Measurements from ENCODE around the gene THY1.

The THY1 gene

GRCh38 chr11:119418759-119419158, 4.2 kb downstream of the THY1 start:
- H3K4me1 ChIP-seq (ENCODE audit: control insufficient read depth, insufficient read depth, low read length, poor library complexity, severe bottlenecking): peaks cover 19% of the 10 kb centered on the region
- no peaks in the 10 kb centered on the region for H3K9me3 ChIP-seq (ENCODE audit: control insufficient read depth, low read length)
- no peak overlapping the region for H3K27ac ChIP-seq (ENCODE audit: low read depth, low read length, severe bottlenecking)
- H3K36me3 ChIP-seq (ENCODE audit: control insufficient read depth, insufficient read depth, low read length): peaks cover 30% of the 10 kb centered on the region
- 98 to 100% methylated on average over 3 to 4 of the region's 4 CpGs for WGBS, 2 experiments (ENCODE audit: insufficient coverage in 2 of 2)
- H3K4me3 ChIP-seq (ENCODE audit: extremely low read depth, insufficient read depth, low read length, poor library complexity, severe bottlenecking): no peak overlapping the region

- Histone ChIP-seq H3K4me1 (ENCODE audit: control insufficient read depth, insufficient read depth, low read length, poor library complexity, severe bottlenecking) (peaks cover 19% of the 10 kb centered on the region), H3K4me3 (ENCODE audit: extremely low read depth, insufficient read depth, low read length, poor library complexity, severe bottlenecking) (no peak overlapping the region), H3K27ac (ENCODE audit: low read depth, low read length, severe bottlenecking) (peak overlapping the region; percentile 13), H3K36me3 (ENCODE audit: control insufficient read depth, insufficient read depth, low read length) (peaks cover 30% of the 10 kb centered on the region), H3K9me3 (ENCODE audit: control insufficient read depth, low read length) (no peaks in the 10 kb centered on the region)
- WGBS, 2 experiments (ENCODE audit: insufficient coverage in 2 of 2): 95% methylated on average over 19 of the region's 19 CpGs
Measured at GRCh38 chr11:119417726-119418540, 5.0 kb downstream of the THY1 start.

GRCh38 chr11:119416606-119417580, 6.1 kb downstream of the THY1 start:
- 79 to 85% methylated on average over 11 to 12 of the region's 16 CpGs for WGBS, 2 experiments (ENCODE audit: insufficient coverage in 2 of 2)
- Histone ChIP-seq H3K4me1 (ENCODE audit: control insufficient read depth, insufficient read depth, low read length, poor library complexity, severe bottlenecking) (peaks cover 18% of the 10 kb centered on the region), H3K9me3 (ENCODE audit: control insufficient read depth, low read length) (no peaks in the 10 kb centered on the region), H3K36me3 (ENCODE audit: control insufficient read depth, insufficient read depth, low read length) (peaks cover 30% of the 10 kb centered on the region), H3K4me3 (ENCODE audit: extremely low read depth, insufficient read depth, low read length, poor library complexity, severe bottlenecking) (no peak overlapping the region), H3K27ac (ENCODE audit: low read depth, low read length, severe bottlenecking) (peak overlapping the region; percentile 13)

GRCh38 chr11:119415966-119416365, 7.0 kb downstream of the THY1 start:
- H3K9me3 ChIP-seq (ENCODE audit: control insufficient read depth, low read length): no peaks in the 10 kb centered on the region
- peaks cover 30% of the 10 kb centered on the region for H3K36me3 ChIP-seq (ENCODE audit: control insufficient read depth, insufficient read depth, low read length)
- no peak overlapping the region for H3K27ac ChIP-seq (ENCODE audit: low read depth, low read length, severe bottlenecking)
- H3K4me3 ChIP-seq (ENCODE audit: extremely low read depth, insufficient read depth, low read length, poor library complexity, severe bottlenecking): no peak overlapping the region
- H3K4me1 ChIP-seq (ENCODE audit: control insufficient read depth, insufficient read depth, low read length, poor library complexity, severe bottlenecking): peaks cover 16% of the 10 kb centered on the region
- WGBS, 2 experiments (ENCODE audit: insufficient coverage in 2 of 2): 94 to 99% methylated on average over 7 to 9 of the region's 10 CpGs

- WGBS, 2 experiments (ENCODE audit: insufficient coverage in 2 of 2): 88 to 100% methylated on average over 1 to 2 of the region's 3 CpGs
- Histone ChIP-seq H3K36me3 (ENCODE audit: control insufficient read depth, insufficient read depth, low read length) (peaks cover 27% of the 10 kb centered on the region), H3K4me3 (ENCODE audit: extremely low read depth, insufficient read depth, low read length, poor library complexity, severe bottlenecking) (no peak overlapping the region), H3K9me3 (ENCODE audit: control insufficient read depth, low read length) (no peaks in the 10 kb centered on the region), H3K4me1 (ENCODE audit: control insufficient read depth, insufficient read depth, low read length, poor library complexity, severe bottlenecking) (peaks cover 16% of the 10 kb centered on the region), H3K27ac (ENCODE audit: low read depth, low read length, severe bottlenecking) (no peak overlapping the region)
Measured at GRCh38 chr11:119415517-119415916, 7.5 kb downstream of the THY1 start.

- H3K36me3 ChIP-seq (ENCODE audit: control insufficient read depth, insufficient read depth, low read length): peaks cover 19% of the 10 kb centered on the region
- peaks cover 16% of the 10 kb centered on the region for H3K4me1 ChIP-seq (ENCODE audit: control insufficient read depth, insufficient read depth, low read length, poor library complexity, severe bottlenecking)
- H3K27ac ChIP-seq (ENCODE audit: low read depth, low read length, severe bottlenecking): no peak overlapping the region
- no peak overlapping the region for H3K4me3 ChIP-seq (ENCODE audit: extremely low read depth, insufficient read depth, low read length, poor library complexity, severe bottlenecking)
- H3K9me3 ChIP-seq (ENCODE audit: control insufficient read depth, low read length): no peaks in the 10 kb centered on the region
Measured at GRCh38 chr11:119414734-119415133, 8.2 kb downstream of the THY1 start.

GRCh38 chr11:119414321-119414720, 8.7 kb downstream of the THY1 start:
- H3K4me1 ChIP-seq (ENCODE audit: control insufficient read depth, insufficient read depth, low read length, poor library complexity, severe bottlenecking): peaks cover 16% of the 10 kb centered on the region
- H3K4me3 ChIP-seq (ENCODE audit: extremely low read depth, insufficient read depth, low read length, poor library complexity, severe bottlenecking): no peak overlapping the region
- 83% methylated on average over 1 of the region's 2 CpGs; no CpG with 5 or more reads in 1 of the 2 experiments for WGBS, 2 experiments (ENCODE audit: insufficient coverage in 2 of 2)

GRCh38 chr11:119412072-119412471, 10.9 kb downstream of the THY1 start:
- peaks cover under 1% of the 10 kb centered on the region for H3K4me1 ChIP-seq (ENCODE audit: control insufficient read depth, insufficient read depth, low read length, poor library complexity, severe bottlenecking)
- no peak overlapping the region for H3K27ac ChIP-seq (ENCODE audit: low read depth, low read length, severe bottlenecking)
- no peaks in the 10 kb centered on the region for H3K9me3 ChIP-seq (ENCODE audit: control insufficient read depth, low read length)
- 79 to 94% methylated on average over 2 of the region's 2 CpGs for WGBS, 2 experiments (ENCODE audit: insufficient coverage in 2 of 2)
- no peaks in the 10 kb centered on the region for H3K36me3 ChIP-seq (ENCODE audit: control insufficient read depth, insufficient read depth, low read length)
- H3K4me3 ChIP-seq (ENCODE audit: extremely low read depth, insufficient read depth, low read length, poor library complexity, severe bottlenecking): no peak overlapping the region

More at GRCh38 chr11:119414321-119414720, 8.7 kb downstream of the THY1 start:
- Histone ChIP-seq H3K9me3 (ENCODE audit: control insufficient read depth, low read length) (no peaks in the 10 kb centered on the region), H3K27ac (ENCODE audit: low read depth, low read length, severe bottlenecking) (no peak overlapping the region), H3K36me3 (ENCODE audit: control insufficient read depth, insufficient read depth, low read length) (peaks cover 15% of the 10 kb centered on the region)

- 100% methylated on average over 1 of the region's 1 CpG for WGBS, 2 experiments (ENCODE audit: insufficient coverage in 2 of 2)
- Histone ChIP-seq H3K4me1 (ENCODE audit: control insufficient read depth, insufficient read depth, low read length, poor library complexity, severe bottlenecking) (no peaks in the 10 kb centered on the region), H3K9me3 (ENCODE audit: control insufficient read depth, low read length) (no peaks in the 10 kb centered on the region), H3K36me3 (ENCODE audit: control insufficient read depth, insufficient read depth, low read length) (no peaks in the 10 kb centered on the region), H3K4me3 (ENCODE audit: extremely low read depth, insufficient read depth, low read length, poor library complexity, severe bottlenecking) (no peak overlapping the region), H3K27ac (ENCODE audit: low read depth, low read length, severe bottlenecking) (no peak overlapping the region)
Measured at GRCh38 chr11:119410501-119410900, 12.5 kb downstream of the THY1 start.

- H3K4me1 ChIP-seq (ENCODE audit: control insufficient read depth, insufficient read depth, low read length, poor library complexity, severe bottlenecking): no peaks in the 10 kb centered on the region
- H3K27ac ChIP-seq (ENCODE audit: low read depth, low read length, severe bottlenecking): no peak overlapping the region
- no peaks in the 10 kb centered on the region for H3K9me3 ChIP-seq (ENCODE audit: control insufficient read depth, low read length)
- H3K36me3 ChIP-seq (ENCODE audit: control insufficient read depth, insufficient read depth, low read length): no peaks in the 10 kb centered on the region
- WGBS, 2 experiments (ENCODE audit: insufficient coverage in 2 of 2): 80 to 100% methylated on average over 1 of the region's 1 CpG
- H3K4me3 ChIP-seq (ENCODE audit: extremely low read depth, insufficient read depth, low read length, poor library complexity, severe bottlenecking): no peak overlapping the region
Measured at GRCh38 chr11:119409731-119410130, 13.2 kb downstream of the THY1 start.

All from mesodermal cell (in vitro differentiated cells).